HG03280 (cell line): ENCODE data around the gene TBC1D9.

Experiments
- ATAC-seq: cut with Tn5 transposase; IDR thresholded peaks from one replicate; pipeline ENCODE4 v1.9.1; 2021; ENCODE audit warnings: mild to moderate bottlenecking, moderate library complexity; ENCODE audit not compliant: unreplicated experiment

The TBC1D9 gene

DNA sequence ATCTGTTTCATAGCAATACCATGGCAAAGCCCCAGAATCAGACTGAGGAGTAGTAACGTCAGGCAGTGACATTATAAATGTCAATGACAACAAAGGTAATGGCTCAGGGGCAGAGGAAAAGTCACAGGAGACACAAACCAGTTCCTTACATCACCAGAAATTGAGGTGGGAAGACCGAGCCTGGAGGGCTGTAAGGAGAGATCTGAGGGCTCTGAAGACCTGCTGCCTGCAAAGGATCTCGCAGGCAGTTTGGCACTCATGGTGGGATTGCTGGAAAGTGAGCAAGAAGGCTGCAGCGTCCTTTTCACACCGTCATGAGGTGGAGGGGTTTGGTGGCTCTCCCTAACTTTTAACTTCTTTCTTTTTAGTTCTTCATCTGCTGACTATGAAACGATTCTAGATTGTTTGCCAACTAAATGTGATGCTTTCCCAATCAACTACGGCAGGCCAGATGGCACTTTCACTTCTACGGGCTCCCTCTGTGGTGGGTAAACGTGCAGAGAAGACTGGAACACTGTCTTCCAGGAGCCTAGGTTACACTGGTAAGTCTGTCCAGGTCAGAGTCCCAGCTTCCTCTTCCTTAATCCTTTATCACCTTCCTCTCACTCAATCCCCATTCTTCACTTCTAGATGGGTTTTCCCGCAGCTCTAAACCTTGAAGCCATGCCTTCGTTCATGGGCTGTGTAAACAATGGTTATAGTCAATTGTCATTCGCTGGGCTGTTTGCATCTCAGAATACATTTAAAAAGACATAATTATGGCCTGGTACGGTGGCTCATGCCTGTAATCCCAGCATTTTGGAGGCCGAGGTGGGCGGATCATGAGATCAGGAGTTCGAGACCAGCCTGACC lies 58.2 kb downstream of the TBC1D9 start:
- ATAC-seq: no peak

DNA sequence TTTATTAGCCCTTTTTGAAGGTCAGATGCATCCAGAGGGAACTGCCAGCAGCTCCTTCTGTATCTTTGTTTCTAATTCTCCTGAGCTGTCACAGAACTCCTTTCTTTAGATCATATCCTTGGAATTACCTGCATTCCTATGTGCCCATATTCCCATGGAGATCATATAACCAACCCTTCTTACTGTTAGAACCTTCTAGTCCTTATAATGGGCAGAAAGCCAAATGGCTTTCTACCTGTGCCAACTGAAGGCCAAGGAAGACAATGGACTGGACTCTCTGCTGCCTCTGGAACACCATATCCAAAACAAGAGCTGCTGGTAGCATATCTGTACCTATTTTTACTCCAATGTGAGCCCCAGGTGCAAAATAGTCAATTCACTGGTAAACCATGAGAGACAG lies 60.7 kb downstream of the TBC1D9 start:
- ATAC-seq: no peak

DNA sequence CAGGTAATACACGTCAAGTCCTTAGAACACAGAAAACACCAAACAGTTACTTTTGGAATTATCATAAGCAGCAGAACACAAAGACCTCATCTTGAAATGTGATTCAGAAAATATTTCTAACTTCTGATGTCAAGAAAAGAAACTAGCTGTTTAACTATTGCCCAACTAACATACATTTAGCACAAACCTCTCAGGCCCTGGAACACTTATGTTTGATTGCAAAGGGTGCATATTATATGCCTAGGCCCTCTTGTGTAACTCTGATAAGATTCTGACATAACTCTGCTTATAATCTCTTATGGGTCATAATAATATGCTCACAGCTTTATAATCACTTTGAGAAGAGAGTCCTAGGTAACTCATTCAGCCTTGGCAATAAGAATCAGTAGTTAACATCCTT lies 62.6 kb downstream of the TBC1D9 start:
- ATAC-seq: no peak

DNA sequence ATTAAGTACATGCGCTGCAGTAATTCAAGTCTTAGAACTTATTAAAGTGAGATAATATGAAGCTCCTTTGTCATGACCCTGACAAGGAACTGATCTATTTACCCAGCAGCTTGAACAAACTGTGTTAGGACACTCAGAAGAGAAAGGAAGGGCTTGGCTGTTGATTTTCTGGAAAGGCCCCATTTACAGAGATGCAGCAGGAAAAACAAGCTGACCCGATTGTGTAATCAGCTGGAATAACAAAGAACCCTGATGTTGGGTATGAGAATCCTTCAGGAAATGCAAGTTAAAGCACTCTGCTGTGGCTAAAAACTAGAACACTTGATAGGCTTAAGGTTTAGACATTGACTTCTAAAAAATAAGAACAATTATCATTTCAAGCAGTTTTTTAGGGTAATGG lies 64.8 kb downstream of the TBC1D9 start:
- ATAC-seq: no peak

DNA sequence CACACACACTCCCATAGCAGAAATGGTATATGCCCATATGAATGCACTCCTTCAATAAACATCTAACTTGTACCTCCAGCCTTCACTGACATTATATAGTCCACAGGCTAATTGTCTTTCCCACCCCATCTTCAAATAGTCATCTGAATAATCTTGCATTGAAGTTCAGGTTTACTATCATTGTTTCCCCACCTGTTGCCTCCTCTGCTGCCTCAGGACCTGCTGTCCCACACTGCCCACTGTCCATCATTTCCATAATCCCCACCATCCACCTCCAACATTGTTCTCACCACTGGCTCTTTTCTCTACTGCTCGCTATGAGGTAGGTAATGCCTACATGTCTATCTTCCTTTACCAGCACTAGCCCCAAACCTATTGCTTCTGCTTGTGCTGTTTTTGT lies 66.1 kb downstream of the TBC1D9 start:
- ATAC-seq: no peak

DNA sequence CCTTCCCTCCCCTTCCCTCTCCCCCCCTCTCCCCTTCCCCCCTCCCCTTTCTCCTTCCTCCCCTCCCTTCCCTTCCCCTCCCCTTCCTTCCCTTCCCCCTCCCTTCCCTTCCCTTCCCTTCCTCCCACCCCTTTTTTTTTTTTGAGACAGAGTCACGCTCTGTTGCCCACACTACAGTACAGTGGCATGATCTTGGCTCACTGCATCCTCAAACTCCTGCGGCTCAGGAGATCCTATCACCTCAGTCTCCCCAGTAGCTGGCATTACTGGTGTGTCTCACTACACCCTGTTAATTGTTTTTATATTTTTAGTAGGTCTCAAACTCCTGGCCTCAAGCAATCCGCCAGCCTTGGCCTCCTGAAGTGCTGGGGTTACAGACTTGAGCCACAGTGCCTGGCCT lies 66.6 kb downstream of the TBC1D9 start:
- ATAC-seq: no peak

DNA sequence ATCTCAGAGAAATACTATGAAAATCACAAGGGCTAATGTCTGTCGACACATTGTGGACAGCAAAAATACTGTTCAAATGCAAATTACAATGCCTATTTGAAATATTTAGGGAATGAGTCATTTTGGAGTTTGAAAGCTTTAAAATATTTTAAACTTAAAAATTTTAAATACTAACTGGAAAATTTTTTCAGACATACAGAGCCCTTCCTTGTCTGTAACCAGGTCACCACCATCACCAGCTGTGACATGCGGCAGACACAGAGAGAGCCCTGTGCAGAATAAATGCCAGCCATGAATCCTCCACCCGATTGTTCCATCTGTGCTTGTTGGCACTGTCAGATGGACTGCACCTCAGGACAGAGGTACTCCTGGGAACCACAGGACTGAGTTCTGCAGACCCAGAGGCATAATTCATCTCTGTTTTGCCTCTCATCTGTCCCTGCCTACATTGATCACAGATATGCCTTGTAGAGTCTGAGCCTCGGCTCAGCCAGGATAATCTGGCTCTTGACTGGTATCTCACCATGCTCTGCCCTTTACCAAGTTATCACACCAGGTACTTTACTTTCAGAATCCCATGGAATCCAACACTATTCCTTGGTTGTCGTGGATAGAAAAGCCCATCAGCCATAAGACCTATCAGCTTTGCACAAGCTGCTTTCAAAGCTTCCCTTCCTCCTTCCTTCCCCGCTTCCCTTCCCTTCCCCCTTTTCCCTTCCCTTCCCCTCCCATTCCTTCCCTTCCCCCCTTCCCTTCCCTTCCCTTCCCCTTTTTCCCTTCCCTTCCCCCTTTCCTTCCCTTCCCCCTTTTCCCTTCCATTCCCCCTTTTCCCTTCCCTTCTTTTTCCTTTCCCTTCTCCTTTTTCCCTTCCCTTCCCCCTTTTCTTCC lies 67.2 kb downstream of the TBC1D9 start:
- no peak for ATAC-seq

DNA sequence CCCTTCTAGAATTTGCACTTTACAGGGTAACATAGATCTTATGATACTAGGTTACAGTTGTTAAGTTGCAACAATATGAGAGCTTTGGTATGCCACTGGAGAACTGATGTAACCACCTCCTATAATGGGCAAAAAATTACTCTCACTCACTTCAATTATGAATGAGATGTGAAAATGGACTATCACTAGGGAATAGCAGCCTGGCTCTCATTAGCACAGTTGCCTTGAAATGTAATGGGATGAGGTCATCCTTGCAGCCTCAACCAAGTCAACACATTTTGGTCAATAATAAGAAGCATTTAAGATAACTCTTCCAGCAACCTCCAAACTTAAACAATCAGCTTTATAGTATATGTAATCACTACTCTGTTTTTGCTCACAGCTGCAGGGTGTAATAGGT lies 69.4 kb downstream of the TBC1D9 start:
- no peak for ATAC-seq

DNA sequence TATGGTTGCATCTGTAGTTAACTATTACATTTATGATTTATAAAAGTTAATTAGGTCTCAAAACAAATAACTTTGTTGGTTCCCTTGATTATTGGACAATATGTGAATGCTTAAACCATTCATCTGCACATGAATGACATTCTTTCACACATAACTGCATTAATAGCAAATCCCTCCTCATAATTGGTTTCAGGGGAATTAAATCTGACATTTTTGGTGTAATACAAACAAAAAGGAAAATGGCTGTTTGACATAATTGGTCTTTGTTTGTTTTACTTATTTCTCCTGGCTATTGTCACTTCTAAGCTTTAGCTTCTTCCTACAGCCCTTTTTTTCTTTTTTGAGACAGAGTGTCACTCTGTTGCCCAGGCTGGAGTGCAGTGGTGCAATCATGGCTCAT lies 71.9 kb downstream of the TBC1D9 start:
- ATAC-seq: no peak

DNA sequence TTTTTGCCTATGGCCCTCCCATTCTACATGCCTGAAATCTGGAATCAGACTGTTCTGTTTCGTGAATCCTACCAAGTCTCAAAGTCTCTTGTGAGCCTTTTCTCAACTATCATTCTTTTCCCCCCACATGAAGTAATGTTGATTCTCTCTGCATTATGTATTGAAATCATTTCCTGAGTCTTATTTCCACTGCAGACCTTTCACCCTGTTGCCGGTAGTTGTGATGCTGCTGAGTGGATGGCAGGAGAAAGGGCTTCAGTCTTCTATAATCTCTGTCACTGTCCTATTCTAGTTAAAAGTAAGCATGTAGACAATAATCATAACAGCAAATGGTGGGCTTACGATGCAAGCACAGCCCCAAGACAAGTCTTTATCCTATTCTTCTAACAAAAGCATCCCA lies 75.0 kb downstream of the TBC1D9 start:
- no peak for ATAC-seq

DNA sequence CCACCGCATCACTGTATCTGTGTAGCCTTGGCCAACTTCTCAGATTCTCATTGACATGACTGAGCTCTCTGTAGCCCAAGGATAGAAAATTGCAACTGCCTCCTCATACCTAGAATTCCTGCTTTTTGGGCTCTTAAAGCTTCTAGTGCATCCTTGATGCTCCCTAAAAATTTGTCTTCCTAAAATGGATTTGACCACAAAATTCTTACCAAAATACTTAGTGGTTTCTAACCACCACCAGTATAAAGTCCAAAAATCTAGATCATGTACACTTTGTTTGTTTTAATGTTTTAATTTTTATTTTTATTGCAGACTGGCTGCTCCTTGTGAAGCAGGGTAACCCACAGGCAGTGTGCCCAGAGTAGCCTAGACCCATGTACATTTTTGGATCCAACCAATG lies 75.5 kb downstream of the TBC1D9 start:
- no peak for ATAC-seq

DNA sequence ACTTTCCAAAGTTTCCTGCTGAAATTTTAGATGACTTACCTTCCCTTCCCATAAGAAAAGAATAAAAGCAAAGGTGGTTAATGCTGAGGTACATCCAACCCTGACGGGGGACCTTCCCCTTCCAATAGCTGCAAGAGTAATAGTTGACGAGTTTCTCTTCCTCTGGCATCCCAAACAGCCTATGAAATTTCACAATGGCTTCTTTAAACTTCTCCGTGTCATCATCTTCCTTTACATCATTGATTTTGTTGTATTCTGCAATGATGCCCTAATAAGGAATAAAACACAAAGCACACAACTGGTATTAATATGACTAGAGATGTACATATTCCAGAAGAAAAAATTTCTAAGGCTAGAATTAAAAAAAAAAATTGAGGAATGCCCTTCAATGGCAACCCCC lies 76.6 kb downstream of the TBC1D9 start:
- ATAC-seq: no peak

DNA sequence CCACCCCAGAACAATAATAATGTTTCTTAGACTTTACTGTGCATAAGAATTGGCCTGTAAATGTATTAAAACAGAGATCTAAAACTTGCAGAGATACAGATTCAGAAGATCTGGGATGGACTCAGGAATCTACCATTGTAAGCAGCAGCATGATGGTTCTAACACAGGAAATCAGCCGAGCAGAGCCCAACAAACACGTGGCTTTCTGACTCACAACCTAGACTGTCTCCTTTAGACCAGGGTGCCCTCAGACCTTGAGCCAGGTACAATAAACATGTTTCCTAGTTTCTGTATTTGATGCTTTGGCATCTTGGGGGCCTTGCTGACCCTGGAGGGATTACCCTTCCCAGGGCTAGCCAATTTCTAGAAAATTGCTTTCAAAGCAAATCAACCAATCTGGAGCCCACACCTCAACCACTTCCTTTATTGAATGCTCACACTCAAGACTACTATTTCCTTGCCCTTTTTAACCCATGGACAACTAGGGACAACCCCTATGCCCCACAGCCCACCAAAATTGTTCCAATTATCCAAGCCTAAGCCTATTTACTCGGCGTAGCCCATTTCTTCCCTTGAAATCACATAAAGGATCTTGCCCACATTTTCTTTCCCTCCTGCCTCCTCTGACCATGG lies 80.5 kb downstream of the TBC1D9 start:
- ATAC-seq: no peak

DNA sequence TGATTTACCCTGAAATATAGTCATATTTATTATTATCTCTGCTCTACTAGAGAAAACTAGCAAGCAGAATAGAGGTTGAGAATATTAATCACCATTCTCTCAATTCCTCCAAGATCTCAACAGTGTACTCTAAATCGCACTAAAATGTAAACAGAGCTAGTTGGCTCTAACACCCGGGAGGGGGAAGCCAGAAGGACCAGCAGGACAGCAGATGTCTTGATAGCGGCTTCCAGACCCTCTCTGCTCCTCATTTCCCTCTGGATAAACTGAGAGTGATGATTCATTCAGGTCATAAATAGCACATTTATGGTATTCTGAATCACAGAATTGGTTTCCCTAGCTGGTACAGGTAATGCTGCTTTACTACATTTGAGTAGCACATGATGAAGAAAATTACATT lies 82.5 kb downstream of the TBC1D9 start:
- ATAC-seq: no peak

DNA sequence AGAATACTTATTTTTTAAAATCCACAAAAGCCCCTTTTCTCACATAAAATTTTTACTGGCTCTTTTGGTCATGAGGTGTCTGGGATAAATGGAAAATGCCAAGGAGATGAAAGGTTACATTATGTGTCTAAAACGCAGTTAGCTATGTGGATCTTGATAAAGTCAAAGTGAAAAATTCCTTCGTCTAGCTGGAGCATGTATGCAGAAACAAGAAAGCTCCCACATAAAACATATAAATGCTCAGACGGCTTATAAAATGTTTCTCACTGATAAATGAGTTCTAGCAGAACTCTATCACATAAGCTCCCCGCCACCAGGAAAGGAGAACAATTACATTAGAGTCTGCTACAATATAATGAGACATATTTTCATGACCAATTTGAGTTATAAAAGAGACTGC lies 83.8 kb downstream of the TBC1D9 start:
- ATAC-seq: no peak

DNA sequence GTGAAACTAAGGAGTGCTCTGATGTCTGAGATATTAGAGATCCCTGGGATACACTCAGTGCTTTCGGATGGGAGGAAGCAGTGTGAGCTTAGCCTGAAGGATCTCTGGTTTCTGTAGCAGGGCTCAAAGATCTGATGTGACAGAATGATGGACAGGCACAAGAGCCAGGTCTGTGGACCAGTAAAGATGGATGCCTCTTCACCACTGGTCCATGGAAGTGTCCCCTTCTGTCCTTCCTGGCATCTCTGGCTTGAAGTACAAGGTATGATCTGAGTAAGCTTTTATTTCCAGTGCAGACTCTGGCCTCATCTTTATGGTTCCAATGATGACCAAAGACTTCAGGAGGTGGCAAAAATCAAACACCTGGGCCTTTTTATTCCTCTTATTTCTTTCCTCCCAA lies 88.1 kb downstream of the TBC1D9 start:
- ATAC-seq: no peak

DNA sequence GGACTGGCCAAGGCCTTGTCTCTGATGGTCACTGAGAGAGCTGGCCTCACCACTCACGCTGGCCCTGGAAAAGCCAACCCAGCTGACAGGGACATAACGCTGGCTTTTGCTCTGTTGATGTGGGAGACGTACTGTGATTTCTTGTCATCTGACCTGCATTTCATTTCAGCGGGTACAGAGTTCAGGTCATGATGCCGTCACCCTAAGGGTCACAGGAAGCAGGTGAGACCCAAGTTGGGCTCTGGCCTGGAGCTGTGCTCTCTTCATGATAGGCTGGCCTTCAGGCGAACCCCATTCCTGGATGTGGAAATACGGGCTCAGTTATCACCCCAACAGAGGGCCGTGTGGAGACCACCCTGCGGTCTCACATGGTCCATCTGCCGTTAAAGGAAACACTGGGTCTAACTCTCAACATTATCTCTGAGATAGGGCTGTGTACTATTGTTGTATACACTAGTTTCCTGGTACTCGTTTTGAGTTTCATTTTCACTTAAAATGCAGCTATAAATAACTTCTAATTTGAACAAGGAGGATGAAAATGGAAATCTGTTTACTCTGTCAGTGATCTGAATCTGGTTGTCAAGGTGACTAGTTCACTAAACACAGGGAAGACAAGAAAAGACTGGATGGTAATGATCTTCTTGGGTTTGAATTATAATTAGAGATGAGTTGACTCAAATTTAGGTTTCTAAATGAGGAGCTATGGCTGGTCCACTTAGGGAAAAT lies 89.1 kb downstream of the TBC1D9 start:
- ATAC-seq: no peak

DNA sequence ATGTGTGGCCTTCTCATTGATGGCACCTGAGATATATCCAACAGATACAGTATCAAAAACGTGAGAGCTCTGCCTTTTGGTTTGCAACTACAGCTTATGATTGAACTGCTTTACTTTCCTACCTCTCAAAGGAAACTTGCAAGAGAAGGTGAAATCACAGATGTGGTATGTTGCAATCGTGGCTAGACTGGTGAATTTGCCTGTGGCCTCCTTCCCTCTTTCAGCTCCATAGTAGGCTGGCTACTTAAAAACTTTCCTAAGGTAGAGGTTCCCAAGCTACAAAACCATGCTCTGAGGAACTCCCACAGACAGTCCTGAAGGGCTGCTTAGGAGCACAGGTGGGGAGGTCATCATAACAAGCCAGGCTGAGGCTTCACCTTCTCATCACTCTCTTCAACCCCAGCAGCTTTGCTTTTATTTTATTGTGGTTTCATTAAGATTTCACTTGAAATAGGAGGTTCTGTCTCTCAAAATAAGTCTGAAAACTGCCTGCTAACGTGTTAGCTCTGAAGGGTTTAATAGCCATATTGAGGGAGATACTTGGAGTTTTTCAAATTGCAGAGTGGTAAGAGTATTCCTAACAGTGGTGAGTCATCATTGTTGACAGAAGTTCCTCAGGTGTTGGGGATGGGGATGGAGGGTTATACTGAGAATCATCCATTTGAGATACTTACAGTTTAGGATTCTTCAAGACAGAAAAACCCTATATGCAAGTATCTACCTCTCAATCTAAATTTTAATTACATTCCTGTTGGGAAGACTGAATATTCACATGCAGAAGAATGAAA lies 93.9 kb downstream of the TBC1D9 start:
- no peak for ATAC-seq

DNA sequence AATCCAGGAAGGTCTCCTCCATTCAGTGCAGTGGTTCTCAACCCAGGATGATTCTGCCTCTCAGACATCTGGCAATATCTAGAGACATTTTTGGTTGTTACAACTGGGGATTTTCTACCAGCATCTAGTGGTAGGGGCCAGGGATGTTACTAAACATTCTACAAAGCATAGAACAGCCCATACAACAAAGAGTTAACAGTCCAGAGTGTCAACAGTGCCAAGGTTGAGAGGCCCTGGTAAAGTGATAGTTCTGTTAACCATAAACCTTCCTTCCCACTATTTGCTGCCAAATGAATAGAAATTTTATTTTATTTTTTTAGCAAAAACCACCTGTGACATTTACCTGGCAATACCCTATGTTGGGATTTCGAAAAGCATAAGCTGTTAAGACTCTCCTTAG lies 94.6 kb downstream of the TBC1D9 start:
- ATAC-seq: no peak
